T-cell (primary cell): ENCODE results near the gene SSBP3. TPM values are rescaled to one million over a fixed set of nuclear protein-coding genes. Genes with fewer than 3 reads are reported as not detected.

Source experiments
- ATAC-seq, 4 experiments: fragments of 200-7000 bp in 3 of 4; fragments of 150-1000 bp in 1 of 4; cut with Tn5 transposase; replicated peaks in 1 of 4; 1 replicate in 3 of 4; 2 replicates in 1 of 4; pipeline ENCODE4 v1.10.0; 2021; ENCODE audit warnings: moderate library complexity in 3 of 4, mild to moderate bottlenecking in 2 of 4, moderate number of reproducible peaks in 1 of 4
- CTCF ChIA-PET, 2 donors: fragments of 300-600 bp; sonication (Branson Sonifier 250); formaldehyde crosslinking; loops; one replicate each; lab custom pipeline; 2022; ENCODE audit warnings: antibody characterized with exemption in 2 of 2; lab: Charles Lee
- POLR2A ChIA-PET, 2 donors: fragments of 300-600 bp; sonication (Branson Sonifier 250); formaldehyde crosslinking; loops; one replicate each; lab custom pipeline; 2022; ENCODE audit warnings: antibody characterized with exemption in 2 of 2; lab: Charles Lee
- DNase-seq, 35 experiments: peaks; one replicate each; pipeline versions ENCODE4 v3.0.0 to v3.0.0-alpha.2; 2013 to 2023
- H3K27ac ChIP-seq: one replicate; pipeline ENCODE4 v1.5.1; 2013; ENCODE audit warnings: low read length
- H3K27me3 ChIP-seq, 2 experiments: replicated peaks in 1 of 2; 1 replicate in 1 of 2; 2 replicates in 1 of 2; pipeline versions ENCODE4 v1.6.1 to v1.7.0; 2013; ENCODE audit warnings: low read length in 1 of 2, mixed read lengths in 1 of 2; ENCODE audit not compliant: control insufficient read depth in 2 of 2, insufficient read depth in 2 of 2; ENCODE audit errors: extremely low read depth in 1 of 2
- H3K36me3 ChIP-seq, 2 donors: 1 replicate in 1 of 2; 2 replicates in 1 of 2; pipeline versions ENCODE4 v1.6.1 to v1.7.0; 2013; ENCODE audit warnings: low read length in 1 of 2; ENCODE audit not compliant: control insufficient read depth in 2 of 2, insufficient read depth in 1 of 2; ENCODE audit errors: extremely low read depth in 1 of 2
- H3K4me1 ChIP-seq, 2 experiments: 1 replicate in 1 of 2; 2 replicates in 1 of 2; pipeline versions ENCODE4 v1.6.1 to v1.7.0; 2013; ENCODE audit warnings: low read length in 2 of 2, mixed read lengths in 1 of 2; ENCODE audit not compliant: insufficient read depth in 2 of 2, control insufficient read depth in 1 of 2; ENCODE audit errors: extremely low read depth in 1 of 2
- H3K4me3 ChIP-seq, 2 donors: 1 replicate in 1 of 2; 2 replicates in 1 of 2; pipeline versions ENCODE4 v1.5.1 to v1.7.0; 2013; ENCODE audit warnings: mild to moderate bottlenecking in 2 of 2, low read length in 1 of 2, moderate library complexity in 1 of 2; ENCODE audit not compliant: control insufficient read depth in 1 of 2; ENCODE audit errors: extremely low read depth in 1 of 2
- H3K9me3 ChIP-seq: 2 replicates; pipeline ENCODE4 v1.7.0; 2013
- H3K27ac Mint-ChIP-seq, 2 donors: one replicate each; pipeline ENCODE4 v1.8.0; 2020 to 2021; ENCODE audit warnings: mild to moderate bottlenecking in 2 of 2, mixed read lengths in 2 of 2
- H3K27me3 Mint-ChIP-seq, 2 donors: one replicate each; pipeline ENCODE4 v1.8.0; 2021 to 2022; ENCODE audit warnings: mixed read lengths in 2 of 2
- H3K36me3 Mint-ChIP-seq: one replicate; pipeline ENCODE4 v1.8.0; 2021; ENCODE audit warnings: mixed read lengths
- H3K4me1 Mint-ChIP-seq, 3 donors: one replicate each; pipeline ENCODE4 v1.8.0; 2020 to 2022; ENCODE audit warnings: mixed read lengths in 3 of 3, mild to moderate bottlenecking in 1 of 3
- H3K4me3 Mint-ChIP-seq, 3 donors: one replicate each; pipeline ENCODE4 v1.8.0; 2020 to 2022; ENCODE audit warnings: mild to moderate bottlenecking in 3 of 3, mixed read lengths in 3 of 3, moderate library complexity in 3 of 3
- H3K9me3 Mint-ChIP-seq, 3 donors: one replicate each; pipeline ENCODE4 v1.8.0; 2020 to 2022; ENCODE audit warnings: mixed read lengths in 3 of 3
- WGBS: methylation state at CpG from one replicate; pipeline ENCODE4 v1.1.5; 2013; ENCODE audit warnings: missing lambda C conversion rate; ENCODE audit not compliant: insufficient coverage; 5-methylcytosine and 5-hydroxymethylcytosine counted together
- total RNA-seq, 35 experiments: library from RNA in 6 of 35; stranded (reverse) in 6 of 35; fragments of 120-200 nt in 1 of 35; gene quantifications; one replicate each; pipeline versions ENCODE4 v1.2.1 to v1.2.4 and lab custom pipeline; 2013 to 2026

The SSBP3 gene
- total RNA-seq, 5 donors from 2014 or later (not counting 1 experiment from before 2014, with no cell fraction given), result 51.5 to 84.5 (median 69.2) TPM

DNA sequence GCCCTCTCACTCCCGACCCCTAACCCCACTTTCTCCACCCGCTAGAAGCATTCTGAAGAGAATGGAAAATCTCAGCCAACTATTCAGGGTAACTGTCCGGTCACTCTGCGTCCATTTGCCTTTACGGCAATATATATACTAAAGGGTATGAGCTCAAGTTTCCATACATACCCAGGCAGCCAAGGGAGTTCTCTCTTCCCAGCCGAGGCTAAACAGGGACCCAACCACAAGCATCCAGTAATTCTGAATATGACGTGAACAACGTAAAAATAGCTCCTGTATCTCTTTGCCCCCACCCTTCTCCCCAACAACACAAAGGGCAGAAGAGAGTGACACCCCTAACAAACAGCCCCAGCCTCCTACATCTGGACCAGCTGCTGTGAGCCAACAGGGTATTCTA is 67.7 kb downstream of the SSBP3 start:
- 94% methylated on average over 5 of the region's 8 CpGs for WGBS
- H3K27ac ChIP-seq, result no peak overlapping the region
- no peak for ATAC-seq
- no peaks in the 10 kb centered on the region for H3K27me3 ChIP-seq
- POLR2A ChIA-PET, result no interaction called here
- no peak overlapping the region for H3K4me3 ChIP-seq
- no peaks in the 10 kb centered on the region for H3K27me3 Mint-ChIP-seq
- H3K4me1 ChIP-seq, result peaks cover 5 to 42% of the 10 kb centered on the region in 2 experiments
- no peak for DNase-seq
- H3K9me3 ChIP-seq, result no peaks in the 10 kb centered on the region
- no peak overlapping the region for H3K4me3 Mint-ChIP-seq
- peaks cover 20% of the 10 kb centered on the region for H3K36me3 Mint-ChIP-seq
- H3K36me3 ChIP-seq, result peaks cover 5 to 15% of the 10 kb centered on the region in 2 donors
- H3K9me3 Mint-ChIP-seq, result no peaks in the 10 kb centered on the region
- CTCF ChIA-PET, result no interaction called here
- H3K27ac Mint-ChIP-seq, result peak overlapping the region in 1 of 2 donors; percentile 5
- peaks cover 52 to 75% (median 67%) of the 10 kb centered on the region in 3 donors for H3K4me1 Mint-ChIP-seq

DNA sequence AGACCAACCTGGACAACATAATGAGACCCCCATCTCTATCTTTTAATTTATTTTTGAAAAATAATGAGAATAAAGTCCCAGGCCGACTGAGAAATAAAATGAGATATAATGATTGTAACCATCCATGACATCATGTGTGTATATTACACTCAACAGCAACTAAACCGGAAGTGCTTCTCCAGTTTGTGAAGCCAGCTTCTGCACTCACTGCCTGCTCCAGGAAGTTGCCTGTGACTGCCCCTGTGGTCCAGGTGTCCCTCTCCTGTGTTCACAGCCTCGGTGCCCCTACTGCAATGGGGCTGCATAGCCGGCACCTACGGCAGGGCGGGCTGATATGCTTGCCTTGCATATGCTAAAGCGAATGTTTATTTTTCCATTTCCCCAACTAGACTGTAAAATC is 68.3 kb downstream of the SSBP3 start:
- peaks cover 7 to 48% of the 10 kb centered on the region in 2 experiments for H3K4me1 ChIP-seq
- Mint-ChIP-seq H3K4me3 (no peak overlapping the region), H3K36me3 (peaks cover 20% of the 10 kb centered on the region), H3K27me3 (no peaks in the 10 kb centered on the region), H3K4me1 (peaks cover 54 to 77% (median 62%) of the 10 kb centered on the region in 3 donors), H3K27ac (peak overlapping the region in 1 of 2 donors; percentile 39), H3K9me3 (no peaks in the 10 kb centered on the region)
- no peaks in the 10 kb centered on the region for H3K9me3 ChIP-seq
- no peak overlapping the region for H3K4me3 ChIP-seq
- H3K36me3 ChIP-seq, result peaks cover 5 to 19% of the 10 kb centered on the region in 2 donors
- POLR2A ChIA-PET, result no interaction called here
- CTCF ChIA-PET, result no interaction called here
- ATAC-seq (peak in 3 of 4 experiments; percentile 48 to 52 (median 49)), DNase-seq (peak in 7 of 35 experiments; percentile 10 to 36 (median 15))
- H3K27me3 ChIP-seq, result no peaks in the 10 kb centered on the region
- WGBS, result 10% methylated on average over 1 of the region's 7 CpGs
- no peak overlapping the region for H3K27ac ChIP-seq

DNA sequence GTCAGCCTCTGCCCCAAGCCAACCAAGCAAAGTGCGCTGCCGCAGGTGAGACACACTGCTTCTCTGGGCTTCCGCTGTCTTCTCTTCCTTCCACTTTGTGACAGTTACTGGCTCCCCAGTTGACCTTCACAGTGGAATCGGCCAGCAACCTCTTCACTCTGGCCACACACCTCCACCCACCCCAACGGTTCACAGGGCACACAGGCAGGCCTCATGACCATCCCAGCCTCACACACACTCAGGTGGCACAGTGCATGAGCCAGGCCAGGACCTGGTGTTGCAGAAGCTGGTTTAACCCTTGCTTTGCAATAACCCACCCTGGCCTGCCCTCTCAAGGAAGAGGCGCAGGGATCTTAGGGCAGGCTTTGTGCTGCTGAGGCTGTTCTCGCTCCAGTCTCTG is 69.2 kb downstream of the SSBP3 start:
- peaks cover 5 to 19% of the 10 kb centered on the region in 2 donors for H3K36me3 ChIP-seq
- DNase-seq, result no peak
- WGBS, result 98% methylated on average over 5 of the region's 7 CpGs
- no peaks in the 10 kb centered on the region for H3K27me3 ChIP-seq
- H3K27ac ChIP-seq, result no peak overlapping the region
- peaks cover 20% of the 10 kb centered on the region for H3K36me3 Mint-ChIP-seq
- H3K4me3 ChIP-seq, result no peak overlapping the region
- no peak overlapping the region for H3K27ac Mint-ChIP-seq
- H3K4me3 Mint-ChIP-seq, result no peak overlapping the region
- no peaks in the 10 kb centered on the region for H3K27me3 Mint-ChIP-seq
- no peak for ATAC-seq
- H3K4me1 ChIP-seq, result peaks cover 7 to 48% of the 10 kb centered on the region in 2 experiments
- no peaks in the 10 kb centered on the region for H3K9me3 ChIP-seq
- ChIA-PET POLR2A (no interaction called here), CTCF (no interaction called here)
- H3K4me1 Mint-ChIP-seq, result peaks cover 59 to 84% (median 65%) of the 10 kb centered on the region in 3 donors
- H3K9me3 Mint-ChIP-seq, result no peaks in the 10 kb centered on the region

- H3K4me3 ChIP-seq, result no peak overlapping the region
- 96% methylated on average over 3 of the region's 5 CpGs for WGBS
- no peaks in the 10 kb centered on the region for H3K27me3 ChIP-seq
- Mint-ChIP-seq H3K27me3 (no peaks in the 10 kb centered on the region), H3K4me3 (no peak overlapping the region), H3K27ac (no peak overlapping the region), H3K4me1 (peaks cover 60 to 85% (median 65%) of the 10 kb centered on the region in 3 donors), H3K9me3 (no peaks in the 10 kb centered on the region), H3K36me3 (peaks cover 14% of the 10 kb centered on the region)
- H3K36me3 ChIP-seq, result peaks cover 5 to 19% of the 10 kb centered on the region in 2 donors
- peaks cover 7 to 54% of the 10 kb centered on the region in 2 experiments for H3K4me1 ChIP-seq
- no peaks in the 10 kb centered on the region for H3K9me3 ChIP-seq
- CTCF ChIA-PET, result no interaction called here
- H3K27ac ChIP-seq, result no peak overlapping the region
- POLR2A ChIA-PET, result no interaction called here
- DNase-seq (no peak), ATAC-seq (no peak)
Observed at GRCh38 chr1:54336116-54336515, 70.1 kb downstream of the SSBP3 start.

- H3K27ac Mint-ChIP-seq, result no peak overlapping the region
- no peaks in the 10 kb centered on the region for H3K9me3 ChIP-seq
- H3K27me3 Mint-ChIP-seq, result no peaks in the 10 kb centered on the region
- H3K4me3 ChIP-seq, result no peak overlapping the region
- peaks cover 5 to 21% of the 10 kb centered on the region in 2 donors for H3K36me3 ChIP-seq
- POLR2A ChIA-PET, result no interaction called here
- no peak for DNase-seq
- H3K9me3 Mint-ChIP-seq, result no peaks in the 10 kb centered on the region
- no peak overlapping the region for H3K4me3 Mint-ChIP-seq
- H3K4me1 ChIP-seq, result peaks cover 7 to 53% of the 10 kb centered on the region in 2 experiments
- no peak for ATAC-seq
- H3K36me3 Mint-ChIP-seq, result peaks cover 14% of the 10 kb centered on the region
- no peaks in the 10 kb centered on the region for H3K27me3 ChIP-seq
- CTCF ChIA-PET, result no interaction called here
- no peak overlapping the region for H3K27ac ChIP-seq
- peaks cover 61 to 85% (median 66%) of the 10 kb centered on the region in 3 donors for H3K4me1 Mint-ChIP-seq
- 91% methylated on average over 7 of the region's 7 CpGs for WGBS
Observed at GRCh38 chr1:54335755-54336108, 70.5 kb downstream of the SSBP3 start.

GRCh38 chr1:54335011-54335754 is 71.0 kb downstream of the SSBP3 start:
- Mint-ChIP-seq H3K4me1 (peaks cover 66 to 87% (median 71%) of the 10 kb centered on the region in 3 donors), H3K9me3 (no peaks in the 10 kb centered on the region), H3K36me3 (peaks cover 14% of the 10 kb centered on the region), H3K27ac (no peak overlapping the region), H3K4me3 (no peak overlapping the region), H3K27me3 (no peaks in the 10 kb centered on the region)
- Histone ChIP-seq H3K36me3 (peaks cover 5 to 21% of the 10 kb centered on the region in 2 donors), H3K27me3 (no peaks in the 10 kb centered on the region), H3K4me3 (no peak overlapping the region), H3K9me3 (no peaks in the 10 kb centered on the region), H3K27ac (no peak overlapping the region), H3K4me1 (peaks cover 7 to 58% of the 10 kb centered on the region in 2 experiments)
- WGBS, result 95% methylated on average over 10 of the region's 13 CpGs
- DNase-seq, result no peak
- ChIA-PET POLR2A (no interaction called here), CTCF (no interaction called here)
- no peak for ATAC-seq
